ENCODE data around the gene SPSB2. TPM values are rescaled to one million over a fixed set of nuclear protein-coding genes. Genes with fewer than 3 reads are reported as not detected.
A peak's percentile ranks its signal among the peaks of the same experiment; 100 is the strongest.

The SPSB2 gene
- 1 to 10 TPM; 5.7 to 7.0 TPM for polyA plus RNA-seq

GRCh38 chr12:6873094-6874014 lies at the start of gene SPSB2:
TSS of gene SPSB2 (minus strand) at chr12:6873303. CDS start at chr12:6872901, 402 bp downstream.
- peak within 1 kb of the TSS; percentile 69 to 80 for H3K4me3 ChIP-seq (ENCODE audit: low read depth in 1 of 2, low read length in 2 of 2)
- no peaks in the 10 kb centered on the region for H3K9me3 ChIP-seq (ENCODE audit: control insufficient read depth in 2 of 2, insufficient read depth in 1 of 2, low read depth in 1 of 2, low read length in 1 of 2)
- H3K27me3 ChIP-seq (ENCODE audit: control insufficient read depth in 1 of 2, insufficient read depth in 2 of 2, low read length in 2 of 2): no peaks in the 10 kb centered on the region
- peaks cover 3 to 28% of the 10 kb centered on the region in 2 donors for H3K4me1 ChIP-seq (ENCODE audit: control insufficient read depth in 2 of 2, insufficient read depth in 2 of 2, low read length in 1 of 2)
- WGBS, 2 donors: 0 to 1% methylated on average over 58 to 66 of the region's 66 CpGs
- peaks cover 5 to 24% of the 10 kb centered on the region in 2 donors for H3K36me3 ChIP-seq (ENCODE audit: control insufficient read depth in 2 of 2, insufficient read depth in 2 of 2, low read length in 1 of 2)
- H3K27ac ChIP-seq (ENCODE audit: low read depth in 2 of 2, low read length in 1 of 2): peak within 1 kb of the TSS; percentile 92 to 97

- H3K27ac ChIP-seq (ENCODE audit: low read depth in 2 of 2, low read length in 1 of 2): no peak overlapping the region
- no peaks in the 10 kb centered on the region for H3K27me3 ChIP-seq (ENCODE audit: control insufficient read depth in 1 of 2, insufficient read depth in 2 of 2, low read length in 2 of 2)
- peaks cover 0 to 2% of the 10 kb centered on the region in 2 donors for H3K36me3 ChIP-seq (ENCODE audit: control insufficient read depth in 2 of 2, insufficient read depth in 2 of 2, low read length in 1 of 2)
- WGBS, 2 donors: 82% methylated on average over 9 of the region's 9 CpGs
- no peaks in the 10 kb centered on the region for H3K9me3 ChIP-seq (ENCODE audit: control insufficient read depth in 2 of 2, insufficient read depth in 1 of 2, low read depth in 1 of 2, low read length in 1 of 2)
- H3K4me3 ChIP-seq (ENCODE audit: low read depth in 1 of 2, low read length in 2 of 2): no peak overlapping the region
- peaks cover 0 to 18% of the 10 kb centered on the region in 2 donors for H3K4me1 ChIP-seq (ENCODE audit: control insufficient read depth in 2 of 2, insufficient read depth in 2 of 2, low read length in 1 of 2)
Measured at GRCh38 chr12:6921996-6922946, 49.2 kb upstream of the SPSB2 start.

GRCh38 chr12:6921539-6921938 lies 48.4 kb upstream of the SPSB2 start:
- H3K4me3 ChIP-seq (ENCODE audit: low read depth in 1 of 2, low read length in 2 of 2): no peak overlapping the region
- H3K27ac ChIP-seq (ENCODE audit: low read depth in 2 of 2, low read length in 1 of 2): no peak overlapping the region
- no peaks in the 10 kb centered on the region for H3K27me3 ChIP-seq (ENCODE audit: control insufficient read depth in 1 of 2, insufficient read depth in 2 of 2, low read length in 2 of 2)
- 81 to 85% methylated on average over 7 of the region's 7 CpGs for whole genome bisulfite sequencing, 2 donors
- H3K9me3 ChIP-seq (ENCODE audit: control insufficient read depth in 2 of 2, insufficient read depth in 1 of 2, low read depth in 1 of 2, low read length in 1 of 2): no peaks in the 10 kb centered on the region
- peaks cover 0 to 16% of the 10 kb centered on the region in 2 donors for H3K4me1 ChIP-seq (ENCODE audit: control insufficient read depth in 2 of 2, insufficient read depth in 2 of 2, low read length in 1 of 2)
- H3K36me3 ChIP-seq (ENCODE audit: control insufficient read depth in 2 of 2, insufficient read depth in 2 of 2, low read length in 1 of 2): peaks cover 0 to 2% of the 10 kb centered on the region in 2 donors

GRCh38 chr12:6919588-6919987 lies 46.5 kb upstream of the SPSB2 start:
- Histone ChIP-seq H3K4me1 (ENCODE audit: control insufficient read depth in 2 of 2, insufficient read depth in 2 of 2, low read length in 1 of 2) (peaks cover 4 to 9% of the 10 kb centered on the region in 2 donors), H3K36me3 (ENCODE audit: control insufficient read depth in 2 of 2, insufficient read depth in 2 of 2, low read length in 1 of 2) (peaks cover 0 to 2% of the 10 kb centered on the region in 2 donors), H3K4me3 (ENCODE audit: low read depth in 1 of 2, low read length in 2 of 2) (no peak overlapping the region), H3K9me3 (ENCODE audit: control insufficient read depth in 2 of 2, insufficient read depth in 1 of 2, low read depth in 1 of 2, low read length in 1 of 2) (no peaks in the 10 kb centered on the region), H3K27me3 (ENCODE audit: control insufficient read depth in 1 of 2, insufficient read depth in 2 of 2, low read length in 2 of 2) (no peaks in the 10 kb centered on the region), H3K27ac (ENCODE audit: low read depth in 2 of 2, low read length in 1 of 2) (no peak overlapping the region)
- 59 to 60% methylated on average over 7 of the region's 7 CpGs for WGBS, 2 donors

GRCh38 chr12:6917491-6918231 lies 44.6 kb upstream of the SPSB2 start:
- Histone ChIP-seq H3K4me1 (ENCODE audit: control insufficient read depth in 2 of 2, insufficient read depth in 2 of 2, low read length in 1 of 2) (peaks cover 4 to 8% of the 10 kb centered on the region in 2 donors), H3K27ac (ENCODE audit: low read depth in 2 of 2, low read length in 1 of 2) (no peak overlapping the region), H3K36me3 (ENCODE audit: control insufficient read depth in 2 of 2, insufficient read depth in 2 of 2, low read length in 1 of 2) (peaks cover 0 to 2% of the 10 kb centered on the region in 2 donors), H3K27me3 (ENCODE audit: control insufficient read depth in 1 of 2, insufficient read depth in 2 of 2, low read length in 2 of 2) (no peaks in the 10 kb centered on the region), H3K9me3 (ENCODE audit: control insufficient read depth in 2 of 2, insufficient read depth in 1 of 2, low read depth in 1 of 2, low read length in 1 of 2) (no peaks in the 10 kb centered on the region), H3K4me3 (ENCODE audit: low read depth in 1 of 2, low read length in 2 of 2) (no peak overlapping the region)
- 82 to 87% methylated on average over 14 of the region's 14 CpGs for WGBS, 2 donors

GRCh38 chr12:6916426-6917200 lies 43.5 kb upstream of the SPSB2 start:
- Histone ChIP-seq H3K4me1 (ENCODE audit: control insufficient read depth in 2 of 2, insufficient read depth in 2 of 2, low read length in 1 of 2) (peaks cover 4 to 8% of the 10 kb centered on the region in 2 donors), H3K27me3 (ENCODE audit: control insufficient read depth in 1 of 2, insufficient read depth in 2 of 2, low read length in 2 of 2) (no peaks in the 10 kb centered on the region)
- WGBS, 2 donors: 88 to 94% methylated on average over 11 of the region's 11 CpGs

GRCh38 chr12:6915789-6916285 lies 42.7 kb upstream of the SPSB2 start:
- Histone ChIP-seq H3K36me3 (ENCODE audit: control insufficient read depth in 2 of 2, insufficient read depth in 2 of 2, low read length in 1 of 2) (peaks cover 0 to 2% of the 10 kb centered on the region in 2 donors), H3K27me3 (ENCODE audit: control insufficient read depth in 1 of 2, insufficient read depth in 2 of 2, low read length in 2 of 2) (no peaks in the 10 kb centered on the region), H3K27ac (ENCODE audit: low read depth in 2 of 2, low read length in 1 of 2) (no peak overlapping the region), H3K4me1 (ENCODE audit: control insufficient read depth in 2 of 2, insufficient read depth in 2 of 2, low read length in 1 of 2) (peaks cover 4 to 8% of the 10 kb centered on the region in 2 donors), H3K9me3 (ENCODE audit: control insufficient read depth in 2 of 2, insufficient read depth in 1 of 2, low read depth in 1 of 2, low read length in 1 of 2) (no peaks in the 10 kb centered on the region), H3K4me3 (ENCODE audit: low read depth in 1 of 2, low read length in 2 of 2) (no peak overlapping the region)
- WGBS, 2 donors: 78 to 82% methylated on average over 14 of the region's 14 CpGs

More at GRCh38 chr12:6916426-6917200, 43.5 kb upstream of the SPSB2 start:
- H3K4me3 ChIP-seq (ENCODE audit: low read depth in 1 of 2, low read length in 2 of 2): no peak overlapping the region
- peaks cover 0 to 2% of the 10 kb centered on the region in 2 donors for H3K36me3 ChIP-seq (ENCODE audit: control insufficient read depth in 2 of 2, insufficient read depth in 2 of 2, low read length in 1 of 2)
- H3K9me3 ChIP-seq (ENCODE audit: control insufficient read depth in 2 of 2, insufficient read depth in 1 of 2, low read depth in 1 of 2, low read length in 1 of 2): no peaks in the 10 kb centered on the region
- H3K27ac ChIP-seq (ENCODE audit: low read depth in 2 of 2, low read length in 1 of 2): no peak overlapping the region

GRCh38 chr12:6914947-6915788 lies 42.1 kb upstream of the SPSB2 start:
- H3K4me1 ChIP-seq (ENCODE audit: control insufficient read depth in 2 of 2, insufficient read depth in 2 of 2, low read length in 1 of 2): peaks cover 4 to 8% of the 10 kb centered on the region in 2 donors
- H3K36me3 ChIP-seq (ENCODE audit: control insufficient read depth in 2 of 2, insufficient read depth in 2 of 2, low read length in 1 of 2): peaks cover 0 to 2% of the 10 kb centered on the region in 2 donors
- 16 to 19% methylated on average over 29 of the region's 29 CpGs for WGBS, 2 donors
- no peaks in the 10 kb centered on the region for H3K27me3 ChIP-seq (ENCODE audit: control insufficient read depth in 1 of 2, insufficient read depth in 2 of 2, low read length in 2 of 2)
- peak overlapping the region; percentile 76 to 82 for H3K27ac ChIP-seq (ENCODE audit: low read depth in 2 of 2, low read length in 1 of 2)
- peak overlapping the region; percentile 50 to 74 for H3K4me3 ChIP-seq (ENCODE audit: low read depth in 1 of 2, low read length in 2 of 2)
- H3K9me3 ChIP-seq (ENCODE audit: control insufficient read depth in 2 of 2, insufficient read depth in 1 of 2, low read depth in 1 of 2, low read length in 1 of 2): no peaks in the 10 kb centered on the region

Data from esophagus (tissue), 2 donors.